SK-N-SH (cell line): Measurements from ENCODE around the gene TBC1D5. TPM values are rescaled to one million over a fixed set of nuclear protein-coding genes. Genes with fewer than 3 reads are reported as not detected.

Source experiments
- CTCF ChIA-PET: fragments of 300-600, 350-600 bp; formaldehyde crosslinking; extraction: SDS; loops from one replicate; lab custom pipeline; 2021; lab: Yijun Ruan, JAX
- POLR2A ChIA-PET: fragments of 350-600 bp; sonication (Branson Sonifier 250); formaldehyde crosslinking; extraction: SDS; loops from one replicate; lab custom pipeline; 2020; ENCODE audit warnings: antibody characterized with exemption, inconsistent platforms; lab: Yijun Ruan, JAX
- DNase-seq: peaks from one replicate; pipeline ENCODE4 v3.0.0; 2012
- H2AFZ ChIP-seq: fragments of 200-600 bp; sonication (generic); 2 replicates; pipeline ENCODE4 v1.8.1; 2016; ENCODE audit warnings: antibody characterized with exemption, mild to moderate bottlenecking, low read depth
- H3F3A ChIP-seq: fragments of 200-600 bp; sonication (generic); replicated peaks from 2 replicates; pipeline ENCODE3; 2016; ENCODE audit warnings: antibody characterized with exemption, mild to moderate bottlenecking; ENCODE audit not compliant: insufficient read depth
- H3K27ac ChIP-seq, 2 experiments: fragments of 200-500 bp in 1 of 2; fragments of 200-600 bp in 1 of 2; sonication (Bioruptor generic) in 1 of 2; sonication (generic), shearing (Covaris generic) in 1 of 2; 2 replicates each; pipeline versions ENCODE4 v1.5.1 to v1.6.1; 2014 to 2016; ENCODE audit warnings: low read depth in 2 of 2, inconsistent platforms in 1 of 2, low read length in 1 of 2, mild to moderate bottlenecking in 1 of 2, mixed read lengths in 1 of 2
- H3K27me3 ChIP-seq: fragments of 200-600 bp; sonication (generic), shearing (Covaris generic); 2 replicates; pipeline ENCODE4 v1.6.1; 2016; ENCODE audit warnings: mixed run types; ENCODE audit not compliant: insufficient read depth
- H3K36me3 ChIP-seq, 2 experiments: fragments of 200-500 bp in 1 of 2; fragments of 200-600 bp in 1 of 2; sonication (Bioruptor generic) in 1 of 2; sonication (generic) in 1 of 2; replicated peaks in 1 of 2; 2 replicates each; pipeline versions ENCODE3 to v1.5.1; 2014 to 2016; ENCODE audit warnings: low read length in 1 of 2, mild to moderate bottlenecking in 1 of 2; ENCODE audit not compliant: insufficient read depth in 2 of 2, control insufficient read depth in 1 of 2
- H3K4me1 ChIP-seq, 2 experiments: fragments of 200-500 bp in 1 of 2; fragments of 200-600 bp in 1 of 2; sonication (Bioruptor generic) in 1 of 2; sonication (generic), shearing (Covaris generic) in 1 of 2; 2 replicates each; pipeline versions ENCODE4 v1.5.1 to v1.6.1; 2014 to 2016; ENCODE audit warnings: low read depth in 1 of 2, low read length in 1 of 2, mixed run types in 1 of 2; ENCODE audit not compliant: insufficient read depth in 2 of 2, control insufficient read depth in 1 of 2
- H3K4me2 ChIP-seq: fragments of 200-600 bp; sonication (generic), shearing (Covaris generic); 2 replicates; pipeline ENCODE4 v1.6.1; 2017; ENCODE audit warnings: mixed run types
- H3K4me3 ChIP-seq, 2 experiments: fragments of 200-500 bp in 1 of 2; fragments of 200-600 bp in 1 of 2; sonication (Bioruptor generic) in 1 of 2; sonication (generic), shearing (Covaris generic) in 1 of 2; 2 replicates each; pipeline versions ENCODE4 v1.5.1 to v1.8.1; 2014 to 2016; ENCODE audit warnings: low read depth in 2 of 2, inconsistent platforms in 1 of 2, low read length in 1 of 2, mild to moderate bottlenecking in 1 of 2, mixed read lengths in 1 of 2, moderate library complexity in 1 of 2
- H3K79me2 ChIP-seq: fragments of 200-600 bp; sonication (generic); 2 replicates; pipeline ENCODE4 v1.8.1; 2017; ENCODE audit warnings: mild to moderate bottlenecking; ENCODE audit not compliant: insufficient read depth
- H3K9ac ChIP-seq: fragments of 200-600 bp; sonication (generic); 2 replicates; pipeline ENCODE4 v1.6.1; 2017; ENCODE audit warnings: mixed run types
- H3K9me2 ChIP-seq: fragments of 200-600 bp; sonication (generic); 2 replicates; pipeline ENCODE4 v1.6.1; 2017; ENCODE audit warnings: mixed run types
- H3K9me3 ChIP-seq: fragments of 200-600 bp; sonication (generic); 2 replicates; pipeline ENCODE4 v1.6.1; 2017; ENCODE audit warnings: mixed run types, mild to moderate bottlenecking, moderate library complexity
- H4K20me1 ChIP-seq: fragments of 200-600 bp; sonication (generic); 2 replicates; pipeline ENCODE4 v1.6.1; 2017; ENCODE audit warnings: mild to moderate bottlenecking, mixed run types; ENCODE audit not compliant: insufficient read depth
- CTCF ChIP-seq: fragments of 200-600 bp; sonication (generic); IDR thresholded peaks from 2 replicates; pipeline ENCODE4 v1.6.1; 2017; ENCODE audit warnings: antibody characterized with exemption, mild to moderate bottlenecking, moderate library complexity
- ELF1 ChIP-seq: IDR thresholded peaks from 2 replicates; pipeline ENCODE4 v1.4.0; 2012
- EP300 ChIP-seq, 2 experiments: IDR thresholded peaks; 2 replicates each; pipeline versions ENCODE4 v1.4.0 to v1.6.1; 2012; ENCODE audit warnings: borderline replicate concordance in 1 of 2, low read depth in 1 of 2, low read length in 1 of 2
- FOSL2 ChIP-seq: IDR thresholded peaks from 2 replicates; pipeline ENCODE4 v1.4.0; 2012; ENCODE audit warnings: low read depth, mild to moderate bottlenecking, moderate library complexity, borderline replicate concordance
- FOXM1 ChIP-seq: IDR thresholded peaks from 2 replicates; pipeline ENCODE4 v1.4.0; 2012; ENCODE audit warnings: low read depth, mild to moderate bottlenecking
- GABPA ChIP-seq: IDR thresholded peaks from 2 replicates; pipeline ENCODE4 v1.4.0; 2012; ENCODE audit warnings: low read depth, mild to moderate bottlenecking
- GATA2 ChIP-seq: sonication (generic); formaldehyde crosslinking; IDR thresholded peaks from 2 replicates; pipeline ENCODE4 v1.5.0; 2020; ENCODE audit warnings: mild to moderate bottlenecking, missing genetic modification reagents
- MAX ChIP-seq: IDR thresholded peaks from 2 replicates; pipeline ENCODE4 v1.4.0; 2012; ENCODE audit warnings: low read depth
- NFIC ChIP-seq: IDR thresholded peaks from 2 replicates; pipeline ENCODE4 v1.4.0; 2012; ENCODE audit warnings: borderline replicate concordance
- NRF1 ChIP-seq: IDR thresholded peaks from 2 replicates; pipeline ENCODE4 v1.6.1; 2012; ENCODE audit warnings: low read depth, mild to moderate bottlenecking, low read length
- POLR2AphosphoS5 ChIP-seq: IDR thresholded peaks from 2 replicates; pipeline ENCODE4 v1.6.1; 2012; ENCODE audit warnings: low read depth, low read length
- RCOR1 ChIP-seq: fragments of 150-350 bp; IDR thresholded peaks from 2 replicates; pipeline ENCODE4 v1.6.1; 2017; ENCODE audit warnings: antibody characterized with exemption, low read length
- REST ChIP-seq: IDR thresholded peaks from 2 replicates; pipeline ENCODE4 v1.6.1; 2012; ENCODE audit warnings: mild to moderate bottlenecking, low read depth, low read length, moderate library complexity
- RXRA ChIP-seq: IDR thresholded peaks from 2 replicates; pipeline ENCODE4 v1.4.0; 2012; ENCODE audit warnings: low read depth, mild to moderate bottlenecking, borderline replicate concordance
- SIN3A ChIP-seq: IDR thresholded peaks from 2 replicates; pipeline ENCODE4 v1.6.1; 2012; ENCODE audit warnings: low read depth, mild to moderate bottlenecking, low read length, moderate library complexity, borderline replicate concordance
- TAF1 ChIP-seq: IDR thresholded peaks from 2 replicates; pipeline ENCODE4 v1.6.1; 2012; ENCODE audit warnings: low read depth, mild to moderate bottlenecking, low read length, moderate library complexity, borderline replicate concordance
- USF2 ChIP-seq: fragments of 150-350 bp; IDR thresholded peaks from 2 replicates; pipeline ENCODE4 v1.6.1; 2017; ENCODE audit warnings: antibody characterized with exemption, low read length, low read depth, borderline replicate concordance
- YY1 ChIP-seq: IDR thresholded peaks from 2 replicates; pipeline ENCODE4 v1.4.0; 2012; ENCODE audit warnings: low read depth, mild to moderate bottlenecking
- WGBS: methylation state at CpG from one replicate; pipeline ENCODE4 v1.1.6; 2017; ENCODE audit warnings: low lambda C conversion rate; 5-methylcytosine and 5-hydroxymethylcytosine counted together
- polyA plus RNA-seq, 3 experiments: library from polyadenylated mRNA; depleted of rRNA; stranded (reverse); fragments of >200 nt; gene quantifications; 2 replicates each; pipeline ENCODE4 v1.2.3, GENCODE V29; 2012

The TBC1D5 gene
- polyA plus RNA-seq, 1 of the 3 experiments (the other 2 are of a cell fraction) = 19.5 TPM

GRCh38 chr3:17546500-17547255, 195.8 kb downstream of the TBC1D5 start:
- Histone ChIP-seq H2AFZ (no peak overlapping the region), H3K27me3 (no peaks in the 10 kb centered on the region), H3K4me2 (no peak overlapping the region), H3K9ac (no peak overlapping the region), H3K27ac (no peak overlapping the region), H3K79me2 (peaks cover 5% of the 10 kb centered on the region), H3K9me3 (no peaks in the 10 kb centered on the region), H3K4me1 (peaks cover 0 to 6% of the 10 kb centered on the region in 2 experiments; a peak in 2 of 4 replicates), H4K20me1 (peaks cover 3% of the 10 kb centered on the region; the same call in 1 of the 2 replicates), H3K4me3 (no peak overlapping the region), H3K36me3 (no peaks in the 10 kb centered on the region), H3F3A (no peaks in the 10 kb centered on the region), H3K9me2 (no peaks in the 10 kb centered on the region)
- CTCF ChIA-PET = interaction anchor here (1.6 kb wide), 1 partner anchor 99 kb away, joined by 3 read pairs; no protein-coding TSS in a partner anchor
- POLR2A ChIA-PET = no interaction called here
- TF ChIP-seq CTCF = no peak
- TF ChIP-seq FOXM1 = no peak
- TF ChIP-seq NFIC = no peak
- TF ChIP-seq RXRA = no peak
- no peak for TF ChIP-seq FOSL2
- TF ChIP-seq RCOR1 = no peak
- no peak for TF ChIP-seq TAF1
- TF ChIP-seq ELF1 = no peak
- no peak for TF ChIP-seq EP300 (IDR thresholded peaks at IDR 0.05; ENCODE audit: borderline replicate concordance in 1 of 2, low read depth in 1 of 2, low read length in 1 of 2)
- no peak for TF ChIP-seq NRF1
- TF ChIP-seq SIN3A = no peak
- no peak for TF ChIP-seq REST
- TF ChIP-seq MAX = no peak
- TF ChIP-seq USF2 = no peak
- no peak for TF ChIP-seq YY1
- TF ChIP-seq GABPA = no peak
- TF ChIP-seq POLR2AphosphoS5 = no peak
- no peak for TF ChIP-seq GATA2 (CRISPR knock-in tag)
- DNase-seq = no peak
- WGBS = 93% methylated on average over 10 of the region's 10 CpGs
